HG03066 (cell line): ENCODE results near the gene SNX27.
A peak's percentile ranks its signal among the peaks of the same experiment; 100 is the strongest.

Experiments
- ATAC-seq: cut with Tn5 transposase; IDR thresholded peaks from one replicate; pipeline ENCODE4 v1.9.1; 2021; ENCODE audit warnings: low read depth; ENCODE audit not compliant: unreplicated experiment

SNX27 gene

DNA sequence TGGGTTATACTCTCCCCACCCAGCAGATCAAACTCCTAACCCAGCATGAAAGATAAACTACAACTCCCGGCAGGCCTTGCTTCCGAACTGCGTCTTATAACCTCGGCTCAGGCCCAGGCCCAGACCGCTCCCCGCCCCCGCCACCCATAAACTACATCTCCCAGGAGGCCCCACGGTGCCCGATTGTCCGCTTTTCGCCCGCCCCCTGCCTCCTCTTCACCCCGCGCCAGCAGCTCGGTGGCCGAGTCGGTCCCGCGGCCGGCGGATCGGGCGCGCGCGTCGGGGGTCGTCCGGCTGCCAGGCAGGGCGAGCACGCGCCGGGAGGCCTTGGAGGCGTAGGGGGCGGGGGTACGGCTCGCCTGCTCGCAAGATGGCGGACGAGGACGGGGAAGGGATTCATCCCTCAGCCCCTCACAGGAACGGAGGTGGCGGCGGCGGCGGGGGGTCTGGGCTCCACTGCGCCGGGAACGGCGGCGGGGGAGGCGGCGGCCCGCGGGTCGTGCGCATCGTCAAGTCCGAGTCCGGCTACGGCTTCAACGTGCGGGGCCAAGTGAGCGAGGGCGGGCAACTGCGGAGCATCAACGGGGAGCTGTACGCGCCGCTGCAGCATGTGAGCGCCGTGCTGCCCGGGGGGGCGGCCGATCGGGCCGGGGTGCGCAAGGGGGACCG is at the start of gene SNX27:
TSS of gene SNX27 (plus strand) at position 219 of the 669 bp plus-strand sequence. CDS start at position 371, 152 bp downstream.
- ATAC-seq, result peak; percentile 97

DNA sequence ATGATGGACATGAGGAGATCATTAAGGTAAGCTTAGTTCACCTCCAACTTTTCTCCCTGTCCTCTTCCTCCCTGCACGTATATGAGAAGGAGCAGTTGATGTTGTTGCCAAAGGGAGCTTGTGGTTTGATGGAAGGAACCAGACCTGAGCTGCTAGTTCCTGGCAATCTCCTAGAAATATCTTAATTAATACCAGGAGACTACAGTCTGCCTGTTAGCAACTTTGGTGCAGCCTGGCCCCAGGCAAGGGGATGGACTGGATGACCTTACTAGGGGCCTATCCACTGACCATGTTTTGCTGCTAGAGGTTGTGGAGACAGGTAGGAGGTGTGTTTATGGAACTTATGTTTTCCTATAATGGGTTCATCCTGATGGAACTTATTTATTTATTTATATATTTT is 49.2 kb upstream of the SNX27 start:
- no peak for ATAC-seq

DNA sequence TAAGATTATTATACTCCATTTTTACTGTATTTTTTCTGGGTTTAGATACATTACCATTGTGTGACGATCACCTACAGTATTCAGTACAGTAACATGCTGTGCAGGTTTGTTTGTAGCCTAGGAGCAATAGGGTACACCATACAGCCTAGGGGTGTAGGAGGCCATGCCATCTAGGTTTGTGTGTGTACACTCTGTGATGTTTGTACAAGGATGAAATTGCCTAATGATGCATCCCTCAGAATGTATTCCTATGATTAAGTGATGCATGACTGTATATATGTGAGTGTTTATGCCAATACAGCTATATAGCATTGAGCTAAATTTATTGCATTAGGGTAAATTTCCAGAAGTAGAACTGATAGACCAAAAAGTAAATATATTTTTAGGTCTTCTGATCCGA is 48.5 kb upstream of the SNX27 start:
- ATAC-seq, result no peak

DNA sequence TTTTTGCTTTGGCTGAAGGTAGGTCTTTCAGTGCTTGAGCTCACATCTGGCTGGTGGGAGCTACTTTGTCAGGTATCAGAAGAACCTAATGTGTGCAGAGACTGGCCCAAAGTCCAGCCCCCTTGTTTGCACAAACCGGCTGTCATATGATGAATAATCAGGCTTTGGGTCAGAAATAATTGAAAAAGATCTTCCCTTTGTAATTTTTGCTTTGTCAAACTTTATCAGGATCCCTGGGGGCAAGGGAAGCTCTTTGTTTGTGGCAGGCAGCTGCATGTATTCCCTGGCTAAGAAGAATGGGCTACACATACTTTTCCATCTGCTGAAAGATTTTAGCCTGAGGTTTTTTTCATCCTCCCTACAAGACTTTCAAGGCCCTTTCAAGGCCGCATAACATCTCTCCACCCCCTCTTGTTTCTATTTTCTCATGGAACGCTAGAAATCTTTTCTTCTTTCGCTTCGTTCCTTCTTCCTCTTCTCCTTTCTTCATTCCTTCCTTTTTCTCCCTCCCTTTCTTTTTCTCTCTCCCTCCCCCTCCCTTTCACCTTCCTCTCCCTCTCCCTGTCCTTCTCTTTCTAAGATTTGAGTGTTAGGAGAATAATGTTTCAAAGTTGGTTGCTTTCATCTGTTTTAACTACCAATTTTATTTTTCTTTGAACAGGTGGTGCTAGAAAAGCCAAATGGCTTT is 46.2 kb upstream of the SNX27 start:
- ATAC-seq, result no peak

DNA sequence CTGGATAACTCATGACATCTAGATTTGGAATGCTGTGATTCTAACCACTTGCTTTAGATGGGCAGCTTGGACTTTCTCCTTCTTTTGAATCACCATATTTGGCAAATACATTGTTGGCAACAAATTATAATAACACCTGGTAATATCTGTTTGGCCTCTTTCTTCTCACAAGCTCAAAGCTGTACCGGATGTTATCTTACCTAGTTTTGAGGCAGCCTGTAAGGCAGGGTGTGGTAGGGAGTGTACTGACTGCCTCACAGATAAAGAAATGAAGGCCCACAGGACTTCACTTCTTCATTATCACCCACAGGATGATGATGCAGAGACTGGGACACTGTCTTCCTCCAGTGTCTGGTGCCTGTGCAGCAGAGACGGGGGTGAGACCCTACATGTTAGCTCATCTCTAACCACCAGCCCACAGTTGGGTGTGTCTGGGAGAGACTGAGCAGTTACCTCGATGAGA is 43.2 kb upstream of the SNX27 start:
- no peak for ATAC-seq

DNA sequence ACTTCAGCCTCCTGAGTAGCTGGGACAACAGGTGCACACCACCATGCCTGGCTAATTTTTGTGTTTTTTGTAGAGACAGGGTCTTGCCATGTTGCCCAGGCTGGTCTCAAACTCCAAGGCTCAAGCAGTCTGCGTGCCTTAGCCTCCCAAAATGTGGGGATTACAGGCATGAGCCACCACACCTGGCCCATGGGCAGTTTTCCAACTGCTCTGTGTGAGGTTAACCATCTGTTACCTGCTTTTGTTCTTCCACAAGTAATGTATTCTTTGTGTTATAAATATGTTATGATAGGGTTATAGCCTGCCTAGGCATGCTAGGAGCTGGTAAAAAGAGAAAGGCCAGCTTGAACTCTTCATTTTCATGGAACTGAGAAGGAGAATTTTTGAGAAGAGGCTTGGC is 41.0 kb upstream of the SNX27 start:
- no peak for ATAC-seq

DNA sequence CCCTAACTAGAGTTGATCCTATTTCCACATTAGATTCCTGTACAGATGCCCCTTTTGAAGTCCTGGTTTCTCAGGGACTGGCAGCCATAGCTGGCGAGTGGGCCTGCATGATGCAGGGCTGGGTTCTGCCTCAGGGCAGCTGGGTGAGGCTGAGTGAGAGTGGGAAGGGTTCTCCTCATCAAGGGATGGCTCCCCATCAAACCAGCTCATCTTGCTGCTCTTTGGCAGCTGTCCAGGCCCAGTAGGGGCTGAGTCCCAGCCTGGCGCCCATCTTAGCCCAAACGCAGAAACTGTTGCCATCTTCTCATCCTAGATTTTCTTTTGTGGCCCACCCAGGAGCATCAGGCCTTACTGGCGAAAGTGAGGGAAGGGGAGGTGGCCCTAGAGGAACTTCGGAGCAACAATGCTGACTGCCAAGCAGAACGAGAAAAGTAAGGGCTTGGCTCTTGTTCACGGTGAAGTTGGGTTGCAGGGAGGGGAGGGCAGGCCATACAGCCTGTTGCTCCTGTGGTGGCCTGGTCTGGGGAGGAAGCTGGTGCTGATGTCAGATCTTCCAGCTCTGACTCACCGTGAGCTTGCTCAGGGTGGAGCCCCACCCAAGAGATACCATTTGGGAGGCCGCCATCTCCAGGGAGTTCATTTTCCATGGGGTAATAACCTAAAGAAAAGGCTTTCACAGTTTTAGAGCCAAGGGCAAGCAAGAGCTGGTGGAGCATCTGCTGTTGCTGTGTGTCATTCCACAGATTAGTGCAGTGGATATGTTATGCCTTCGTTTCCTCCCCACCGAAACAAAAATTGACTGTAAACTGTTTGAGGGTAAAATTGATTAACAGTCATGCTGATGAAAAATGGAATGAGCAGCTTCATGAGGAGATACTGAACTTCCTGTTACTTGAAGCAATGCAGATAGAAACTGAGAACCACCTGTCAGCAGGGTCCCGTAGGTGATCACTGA is 37.0 kb upstream of the SNX27 start:
- ATAC-seq, result no peak

DNA sequence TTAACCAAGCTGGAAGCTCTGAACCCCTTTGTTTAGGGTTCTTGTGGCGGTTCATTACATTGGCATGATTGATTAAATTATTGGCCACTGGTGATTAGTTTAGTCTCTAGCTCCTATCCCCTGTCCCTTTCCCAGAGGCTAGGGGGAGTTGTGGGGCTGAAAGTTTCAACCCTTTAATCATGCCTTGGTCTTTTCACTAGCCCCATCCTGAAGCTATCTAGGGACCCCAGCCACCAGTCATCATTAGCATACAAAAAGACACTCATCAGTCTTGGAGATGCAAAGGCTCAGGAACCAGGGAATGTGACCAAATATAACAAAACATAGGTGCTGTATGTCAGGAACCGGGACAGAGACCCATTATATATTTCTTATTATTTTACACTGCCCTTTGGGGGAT is 34.7 kb upstream of the SNX27 start:
- no peak for ATAC-seq

DNA sequence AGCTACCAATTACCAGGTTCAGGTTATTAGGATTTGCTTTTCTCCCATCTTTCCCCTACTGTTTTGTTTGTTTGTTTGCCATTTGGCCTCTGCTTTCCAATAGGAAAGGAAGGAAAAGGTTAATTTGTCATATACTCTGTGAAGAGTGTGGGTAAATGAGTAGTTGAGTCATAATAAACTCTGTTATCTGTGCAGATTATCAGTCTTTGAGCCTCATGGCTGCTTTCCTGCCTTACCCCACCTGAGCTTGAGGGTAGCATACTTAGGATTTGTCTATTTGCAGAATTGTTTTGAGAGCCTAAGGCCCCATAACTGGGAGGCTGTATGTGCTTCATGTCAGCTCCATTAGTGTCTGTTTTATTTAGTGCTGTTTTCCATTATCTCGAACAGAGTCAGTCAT is 32.9 kb upstream of the SNX27 start:
- ATAC-seq, result no peak

DNA sequence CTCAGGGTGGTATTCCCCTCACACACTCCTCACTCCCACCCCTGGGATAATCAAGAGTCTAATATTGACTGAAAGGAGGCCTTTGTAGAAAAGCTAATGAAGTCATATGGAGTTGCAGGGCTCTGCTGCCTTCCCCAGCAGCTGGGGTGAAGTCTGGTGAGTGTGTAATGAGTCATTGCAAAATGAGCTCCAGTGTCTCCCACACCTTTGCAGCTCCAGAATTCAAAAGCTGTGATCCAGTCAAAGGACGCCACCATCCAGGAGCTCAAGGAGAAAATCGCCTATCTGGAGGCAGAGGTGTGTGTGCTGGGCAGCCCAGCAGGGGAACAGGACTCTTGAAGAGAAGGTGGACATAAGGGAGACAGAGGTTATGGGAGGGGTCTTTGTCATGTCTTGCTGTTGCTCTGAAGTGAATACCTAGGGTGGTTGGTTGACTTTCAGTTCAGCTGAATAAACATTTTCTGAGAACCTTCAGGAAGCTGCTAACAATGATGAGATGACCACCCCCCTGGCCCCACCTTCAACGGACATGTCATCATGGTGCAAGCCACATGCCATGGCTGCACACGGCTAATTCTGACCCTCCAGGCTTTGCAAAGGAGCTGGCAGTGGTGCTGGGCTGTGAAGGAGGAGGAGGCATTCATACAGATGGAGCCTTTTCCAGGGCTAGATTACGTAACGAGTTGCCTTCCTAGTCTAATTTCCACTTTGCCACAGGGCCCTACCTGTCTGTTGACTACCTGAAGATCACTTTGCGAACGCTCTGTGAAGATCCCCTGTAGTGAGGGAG is 32.2 kb upstream of the SNX27 start:
- ATAC-seq, result no peak

DNA sequence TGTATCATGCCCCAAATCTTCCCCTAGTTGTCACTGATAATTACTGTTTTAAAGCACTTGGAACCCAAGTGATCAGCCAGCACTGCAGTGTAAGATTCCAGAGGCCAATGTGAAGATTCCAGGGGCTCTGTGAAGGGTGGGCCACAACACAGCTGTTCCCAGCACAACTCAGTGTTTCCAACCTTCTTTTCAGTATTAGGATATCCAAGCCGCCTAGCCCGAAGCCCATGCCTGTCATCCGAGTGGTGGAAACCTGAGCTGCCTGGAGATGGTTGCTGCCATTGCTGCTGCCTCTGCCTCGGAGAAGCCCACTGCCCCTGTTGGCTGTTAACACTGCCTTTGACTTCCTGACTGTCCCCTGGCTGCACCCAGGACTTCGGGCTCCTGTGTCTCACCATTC is 30.4 kb upstream of the SNX27 start:
- no peak for ATAC-seq

DNA sequence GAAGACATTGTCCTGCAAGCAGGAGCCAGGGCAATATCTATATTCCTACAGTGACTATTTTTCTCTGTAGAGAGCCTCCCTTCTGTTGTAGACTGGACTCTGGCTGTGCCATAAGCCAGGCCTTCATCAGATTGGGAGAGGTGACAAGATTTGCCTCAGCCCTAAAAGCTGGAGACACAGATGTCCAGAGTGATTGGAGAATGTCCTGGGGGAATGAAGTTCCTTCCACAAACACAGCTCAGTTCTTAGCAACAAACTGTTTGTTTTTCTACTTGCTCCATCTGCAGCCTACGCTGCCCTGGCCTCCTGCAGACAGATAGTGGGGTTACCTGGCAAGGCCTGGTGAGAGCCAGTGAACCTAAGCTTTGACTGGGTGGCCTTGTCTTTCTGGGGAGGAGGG is 29.9 kb upstream of the SNX27 start:
- ATAC-seq, result no peak

DNA sequence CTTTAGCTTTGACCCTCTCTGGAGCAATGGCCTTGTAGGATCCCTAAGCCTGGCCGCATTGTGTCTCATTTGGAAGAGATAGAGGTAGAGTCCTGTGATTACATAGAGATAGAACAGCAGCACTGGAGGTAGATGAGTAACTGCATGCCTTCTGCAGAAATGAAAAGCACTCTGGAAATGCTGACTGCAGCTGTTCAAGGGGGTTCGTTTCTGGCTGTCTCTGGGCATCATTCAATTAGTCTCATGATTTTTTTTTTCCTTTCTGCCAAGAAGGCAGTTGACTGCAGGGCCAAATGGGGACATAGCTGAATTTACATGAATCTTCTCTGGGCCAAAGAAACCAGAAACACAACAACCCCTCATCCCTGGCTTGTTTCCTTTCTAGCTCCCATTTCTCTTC is 28.1 kb upstream of the SNX27 start:
- no peak for ATAC-seq

DNA sequence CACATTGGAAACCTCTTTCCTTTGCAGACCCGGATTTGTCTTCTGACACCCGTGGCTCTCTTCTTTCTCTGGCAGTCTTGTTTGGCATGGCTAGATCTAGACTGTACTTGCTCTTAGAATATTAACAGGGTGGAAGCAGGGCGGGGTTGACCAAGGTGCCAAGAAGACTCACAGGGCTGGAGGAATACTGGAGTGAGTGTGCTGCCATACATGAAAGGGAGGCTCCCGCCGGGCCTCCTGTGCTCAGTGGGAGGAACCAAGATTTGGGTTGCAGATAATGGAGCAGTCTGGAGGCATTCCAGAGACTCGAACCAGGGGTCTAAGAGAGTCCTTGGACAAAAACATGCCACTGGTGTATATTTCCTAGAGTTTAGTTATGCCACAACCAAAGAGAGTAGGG is 27.6 kb upstream of the SNX27 start:
- ATAC-seq, result no peak

DNA sequence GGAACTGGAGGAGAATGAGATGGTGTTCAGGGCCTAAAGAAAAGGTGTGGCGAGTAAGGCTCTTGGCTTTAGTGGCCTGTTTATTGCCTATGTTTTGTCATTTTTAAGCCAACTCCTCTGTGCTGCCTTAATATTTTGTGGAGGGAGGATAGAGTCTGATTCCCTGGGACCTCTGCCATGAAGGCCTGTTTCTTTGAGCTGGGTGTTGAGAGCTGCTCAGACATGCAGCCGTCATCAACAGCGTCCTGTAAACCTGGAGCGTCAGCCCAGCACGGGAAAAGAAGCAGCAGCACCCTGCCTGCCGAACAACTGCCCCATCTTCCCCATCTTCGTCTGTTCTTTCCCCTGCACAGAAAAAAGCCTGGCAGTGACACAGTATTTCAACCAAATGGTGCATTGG is 27.1 kb upstream of the SNX27 start:
- ATAC-seq, result no peak

DNA sequence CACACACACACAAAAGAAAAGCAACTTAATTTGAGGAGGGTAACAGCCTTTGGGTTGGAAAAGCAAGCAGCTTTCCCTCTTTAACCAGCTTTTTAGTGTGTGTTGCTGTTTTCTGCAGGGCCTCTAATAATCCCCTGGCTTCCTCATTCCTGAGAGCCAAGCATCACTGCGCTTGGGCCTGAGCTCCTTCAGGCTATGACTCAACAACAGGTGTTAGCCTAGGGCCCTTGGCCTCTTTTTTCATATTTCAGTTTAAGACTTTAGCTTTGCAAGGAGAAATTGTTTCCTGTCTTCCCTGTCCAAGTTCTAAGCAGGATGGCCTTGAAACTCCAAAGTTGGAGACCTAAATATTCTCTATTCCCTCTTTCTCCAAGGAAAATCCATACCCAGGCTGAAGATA is 26.2 kb upstream of the SNX27 start:
- ATAC-seq, result no peak

DNA sequence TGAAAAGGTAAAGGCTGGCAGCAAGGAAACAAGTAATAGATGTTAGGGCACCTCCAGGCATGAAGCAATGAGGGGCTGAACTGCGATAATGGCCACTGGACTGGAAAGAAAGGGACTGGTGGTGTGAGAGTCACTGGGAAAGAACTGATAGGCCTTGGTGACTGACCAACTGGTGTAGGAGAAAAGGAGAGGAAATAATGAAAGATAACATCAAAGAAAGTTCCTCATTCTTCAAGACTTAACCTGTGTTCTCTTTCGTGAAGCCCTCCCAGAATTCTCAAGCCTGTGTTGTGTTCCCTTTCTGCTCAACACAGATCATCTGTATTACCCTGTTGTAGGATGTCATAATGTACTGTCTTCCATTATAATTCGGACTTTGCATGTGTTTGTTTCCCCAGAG is 20.9 kb upstream of the SNX27 start:
- ATAC-seq, result no peak

DNA sequence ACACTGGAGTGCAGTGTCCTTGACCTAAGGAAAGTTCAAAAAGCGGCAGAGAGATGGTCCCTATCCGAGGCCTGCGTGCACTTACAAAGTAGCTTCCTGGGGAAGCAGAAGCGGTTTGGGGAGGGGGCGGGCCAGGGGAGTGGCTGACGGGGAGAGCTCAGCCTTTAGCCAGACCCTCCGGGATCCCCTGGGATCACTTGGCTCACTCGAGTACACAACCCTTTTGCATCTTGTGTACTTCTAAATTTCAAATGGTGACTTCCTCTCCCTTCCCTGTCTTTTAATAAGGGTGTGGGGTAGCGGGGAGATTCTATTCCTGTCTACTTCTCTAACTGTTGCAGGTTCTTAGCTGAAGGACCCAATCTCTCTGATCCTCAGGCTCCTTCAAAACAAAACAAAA is 18.1 kb upstream of the SNX27 start:
- ATAC-seq, result no peak

DNA sequence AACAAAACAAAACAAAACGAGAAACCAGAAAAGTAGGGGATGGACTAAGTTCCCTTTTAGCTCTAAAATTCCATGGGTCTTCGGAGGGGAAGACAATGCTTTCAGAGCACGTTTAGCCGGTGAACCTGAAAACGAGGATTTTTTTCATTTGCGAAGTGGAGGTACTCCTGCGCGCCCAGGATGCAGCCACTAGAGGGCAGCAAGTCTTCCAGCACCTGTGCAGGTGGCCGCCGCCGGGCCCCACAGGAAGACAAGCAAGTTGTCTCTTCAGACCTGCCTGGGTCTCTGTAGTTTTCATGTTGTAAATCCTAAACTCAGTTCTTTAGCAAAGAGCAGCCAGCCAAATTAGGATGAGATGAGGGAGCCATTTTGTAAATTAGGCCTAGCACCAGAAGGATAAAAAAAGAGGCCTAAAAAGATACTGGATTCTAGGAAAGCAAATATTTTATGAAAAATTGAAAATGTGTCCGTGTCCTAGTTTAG is 17.7 kb upstream of the SNX27 start:
- ATAC-seq, result peak; percentile 56

DNA sequence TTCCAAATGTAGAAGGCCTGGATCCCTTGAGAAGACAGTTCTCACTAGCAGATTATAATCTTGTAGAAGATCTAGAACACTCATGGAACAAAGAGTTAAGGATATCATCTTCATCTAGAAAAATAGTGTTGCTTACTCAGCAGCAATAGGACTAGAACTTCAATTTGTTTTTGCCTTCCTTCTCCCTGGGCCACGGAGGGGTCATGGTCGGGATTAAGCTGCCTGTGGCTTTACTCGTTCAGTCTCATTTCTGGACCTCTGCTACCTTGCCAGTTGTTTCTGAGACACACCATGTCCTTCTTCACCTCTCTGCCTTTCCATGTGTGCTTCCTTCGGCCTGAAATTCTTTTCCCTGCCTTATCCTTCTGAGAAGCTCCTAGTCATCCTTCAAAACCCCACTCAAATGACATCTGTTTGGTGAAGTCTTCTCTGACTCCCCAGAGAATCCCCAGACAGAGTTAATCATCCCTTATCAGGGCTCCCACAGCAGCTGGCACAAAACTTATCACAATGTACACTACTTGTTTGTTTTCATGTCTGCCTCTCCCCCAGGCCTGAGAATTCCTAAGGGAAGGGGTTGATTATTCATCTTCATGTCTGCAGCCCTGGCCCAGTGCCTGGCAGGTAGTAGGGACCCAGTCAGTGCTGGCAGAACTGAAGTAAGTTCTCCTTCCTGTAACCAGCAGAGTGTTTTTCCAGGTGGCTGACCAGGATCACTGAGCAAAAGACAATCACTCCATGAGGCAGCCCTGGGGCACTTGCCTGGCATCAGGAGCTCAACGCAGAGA is 15.5 kb upstream of the SNX27 start:
- no peak for ATAC-seq
